Measurements from ENCODE around the gene UBE2O.

UBE2O gene

DNA sequence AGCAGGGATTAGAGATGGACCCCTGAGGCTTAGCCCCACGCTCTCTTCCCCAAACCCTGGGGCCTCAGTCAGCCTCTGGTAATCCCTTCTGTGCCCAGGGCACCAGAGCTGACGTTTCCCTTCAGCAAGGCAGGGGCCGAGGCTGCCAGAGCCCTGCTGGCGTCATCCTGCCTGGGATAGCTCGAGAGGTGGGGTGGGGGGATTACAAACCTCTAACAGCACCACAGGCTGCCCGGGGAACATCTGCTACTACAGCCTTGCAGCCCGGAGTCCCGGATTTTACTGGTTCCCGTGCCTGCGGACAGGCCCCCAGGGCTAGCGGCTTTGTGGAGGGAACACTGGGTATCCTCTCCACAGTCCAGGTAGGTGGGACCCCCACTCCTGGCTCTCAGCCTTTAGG lies 14.4 kb upstream of the UBE2O start, which contains the start of gene AANAT:
Gene AANAT (plus strand): TSS at position 238 of the 400 bp plus-strand sequence. CDS start 1,144 bp downstream, outside the sequence.
- Histone ChIP-seq H3K9ac (ENCODE audit: low read length) (no peak within 1 kb of the TSS), H2BK15ac (replicated peaks; ENCODE audit: low read depth) (no peak within 1 kb of the TSS)
- no CpG with 5 or more reads among the region's 11 CpGs for whole genome bisulfite sequencing (ENCODE audit: extremely low coverage, insufficient coverage, low lambda C conversion rate)

DNA sequence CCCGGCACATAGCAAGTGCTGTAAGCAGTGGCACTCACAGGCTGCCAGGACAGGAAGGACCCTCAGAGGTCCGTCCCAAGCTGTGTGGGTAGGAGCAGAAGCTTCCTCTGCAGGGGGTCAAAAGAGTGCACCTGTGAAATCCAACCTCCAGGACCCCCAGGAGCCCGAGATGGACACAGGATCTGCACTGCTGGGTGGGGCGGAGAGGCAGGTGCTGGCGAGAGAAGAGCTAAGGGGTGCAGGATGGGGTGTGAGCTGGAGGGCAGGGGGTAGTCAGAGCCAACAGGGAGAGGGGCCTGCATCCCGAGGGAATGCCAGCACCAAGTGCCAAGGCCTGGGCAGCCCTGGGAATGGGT lies 13.8 kb upstream of the UBE2O start:
- Histone ChIP-seq H3K4ac (ENCODE audit: low read depth, low read length) (no peak overlapping the region), H3K27ac (ENCODE audit: low read depth, low read length) (no peak overlapping the region), H3K9ac (ENCODE audit: low read length) (no peak overlapping the region), H3K18ac (ENCODE audit: low read length) (no peak overlapping the region), H3K36me3 (ENCODE audit: control insufficient read depth, insufficient read depth, low read length) (no peaks in the 10 kb centered on the region), H4K5ac (ENCODE audit: low read length) (no peak overlapping the region), H2BK15ac (replicated peaks; ENCODE audit: low read depth) (no peak overlapping the region), H3K79me1 (ENCODE audit: low read length) (no peaks in the 10 kb centered on the region), H2BK5ac (ENCODE audit: low read length) (no peak overlapping the region), H3K79me2 (ENCODE audit: control insufficient read depth, insufficient read depth, low read length) (no peaks in the 10 kb centered on the region), H3K4me2 (ENCODE audit: low read length) (no peak overlapping the region), H3K27me3 (ENCODE audit: insufficient read depth, low read length, poor library complexity) (no peaks in the 10 kb centered on the region), H3K4me3 (ENCODE audit: low read length) (no peak overlapping the region), H4K8ac (ENCODE audit: low read depth, low read length) (no peak overlapping the region), H2BK120ac (ENCODE audit: low read depth, low read length) (no peak overlapping the region), H3K56ac (ENCODE audit: low read length) (no peak overlapping the region), H3K23ac (ENCODE audit: low read length) (no peak overlapping the region), H2AK5ac (ENCODE audit: low read length) (no peak overlapping the region), H3K4me1 (ENCODE audit: control insufficient read depth, low read depth, low read length) (no peaks in the 10 kb centered on the region)
- DNase-seq = no peak
- WGBS (ENCODE audit: extremely low coverage, insufficient coverage, low lambda C conversion rate) = no CpG with 5 or more reads among the region's 6 CpGs

More for the DNA sequence above, 14.4 kb upstream of the UBE2O start, which contains the start of gene AANAT:
- Histone ChIP-seq H3K4me1 (ENCODE audit: control insufficient read depth, low read depth, low read length) (no peaks in the 10 kb centered on the region), H3K36me3 (ENCODE audit: control insufficient read depth, insufficient read depth, low read length) (no peaks in the 10 kb centered on the region), H2BK120ac (ENCODE audit: low read depth, low read length) (no peak within 1 kb of the TSS), H3K4me3 (ENCODE audit: low read length) (no peak within 1 kb of the TSS), H3K23ac (ENCODE audit: low read length) (peak within 1 kb of the TSS; percentile 6), H4K8ac (ENCODE audit: low read depth, low read length) (no peak within 1 kb of the TSS), H2AK5ac (ENCODE audit: low read length) (no peak within 1 kb of the TSS), H3K4me2 (ENCODE audit: low read length) (no peak within 1 kb of the TSS), H3K56ac (ENCODE audit: low read length) (no peak within 1 kb of the TSS), H2BK5ac (ENCODE audit: low read length) (no peak within 1 kb of the TSS), H4K5ac (ENCODE audit: low read length) (no peak within 1 kb of the TSS), H3K79me1 (ENCODE audit: low read length) (no peaks in the 10 kb centered on the region), H3K18ac (ENCODE audit: low read length) (no peak within 1 kb of the TSS), H3K4ac (ENCODE audit: low read depth, low read length) (no peak within 1 kb of the TSS), H3K79me2 (ENCODE audit: control insufficient read depth, insufficient read depth, low read length) (no peaks in the 10 kb centered on the region), H3K27ac (ENCODE audit: low read depth, low read length) (no peak within 1 kb of the TSS), H3K27me3 (ENCODE audit: insufficient read depth, low read length, poor library complexity) (no peaks in the 10 kb centered on the region)
- DNase-seq = peak; percentile 24

DNA sequence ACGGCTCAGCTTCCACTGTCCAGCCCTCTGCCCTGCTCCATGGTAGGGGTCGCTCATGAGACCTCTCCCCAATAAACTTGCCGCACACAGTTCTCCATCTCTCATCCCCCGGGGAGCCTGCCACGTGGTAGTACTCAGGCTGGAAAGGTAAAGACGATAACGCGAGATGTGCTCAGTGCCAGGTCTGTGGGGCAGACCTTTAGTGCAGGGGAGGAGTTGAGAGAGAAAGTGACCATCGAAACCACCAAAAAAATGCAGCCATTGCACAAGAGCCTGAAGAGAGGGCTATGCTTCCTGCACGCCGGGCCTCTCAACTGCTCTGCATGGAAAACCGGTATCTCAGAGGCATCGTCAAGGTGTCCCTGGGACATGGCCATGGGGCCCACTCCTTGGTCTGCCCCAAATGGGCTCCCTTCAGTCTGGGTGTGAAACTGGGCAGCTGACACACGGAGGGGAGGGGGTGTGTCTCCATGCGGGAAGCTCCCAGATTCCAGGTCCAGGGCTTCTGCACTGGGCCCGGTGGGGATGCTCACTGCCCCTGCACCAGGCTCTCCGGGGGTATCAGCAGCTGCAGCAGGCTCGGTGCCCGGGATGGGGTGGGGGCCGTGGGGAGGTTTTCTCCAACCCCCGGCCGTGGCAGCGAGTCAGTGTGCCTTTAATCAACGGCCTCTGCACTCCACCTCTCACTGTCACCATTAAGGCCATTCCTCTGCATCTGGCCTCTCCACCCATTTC lies 9.8 kb upstream of the UBE2O start:
- no peaks in the 10 kb centered on the region for H3K4me1 ChIP-seq (ENCODE audit: control insufficient read depth, low read depth, low read length)
- H3K79me2 ChIP-seq (ENCODE audit: control insufficient read depth, insufficient read depth, low read length) = no peaks in the 10 kb centered on the region
- no CpG with 5 or more reads among the region's 24 CpGs for WGBS (ENCODE audit: extremely low coverage, insufficient coverage, low lambda C conversion rate)
- H2BK15ac ChIP-seq (replicated peaks; ENCODE audit: low read depth) = no peak overlapping the region
- no peak overlapping the region for H2BK120ac ChIP-seq (ENCODE audit: low read depth, low read length)
- no peak overlapping the region for H3K9ac ChIP-seq (ENCODE audit: low read length)
- H3K27ac ChIP-seq (ENCODE audit: low read depth, low read length) = no peak overlapping the region
- H3K36me3 ChIP-seq (ENCODE audit: control insufficient read depth, insufficient read depth, low read length) = no peaks in the 10 kb centered on the region
- H2AK5ac ChIP-seq (ENCODE audit: low read length) = no peak overlapping the region
- no peak overlapping the region for H4K8ac ChIP-seq (ENCODE audit: low read depth, low read length)
- no peak overlapping the region for H4K5ac ChIP-seq (ENCODE audit: low read length)
- H3K4me2 ChIP-seq (ENCODE audit: low read length) = no peak overlapping the region
- no peak overlapping the region for H3K23ac ChIP-seq (ENCODE audit: low read length)
- no peak overlapping the region for H3K4me3 ChIP-seq (ENCODE audit: low read length)
- H3K18ac ChIP-seq (ENCODE audit: low read length) = no peak overlapping the region
- no peak overlapping the region for H3K56ac ChIP-seq (ENCODE audit: low read length)
- no peaks in the 10 kb centered on the region for H3K27me3 ChIP-seq (ENCODE audit: insufficient read depth, low read length, poor library complexity)
- DNase-seq = no peak
- no peaks in the 10 kb centered on the region for H3K79me1 ChIP-seq (ENCODE audit: low read length)
- no peak overlapping the region for H2BK5ac ChIP-seq (ENCODE audit: low read length)
- H3K4ac ChIP-seq (ENCODE audit: low read depth, low read length) = no peak overlapping the region

DNA sequence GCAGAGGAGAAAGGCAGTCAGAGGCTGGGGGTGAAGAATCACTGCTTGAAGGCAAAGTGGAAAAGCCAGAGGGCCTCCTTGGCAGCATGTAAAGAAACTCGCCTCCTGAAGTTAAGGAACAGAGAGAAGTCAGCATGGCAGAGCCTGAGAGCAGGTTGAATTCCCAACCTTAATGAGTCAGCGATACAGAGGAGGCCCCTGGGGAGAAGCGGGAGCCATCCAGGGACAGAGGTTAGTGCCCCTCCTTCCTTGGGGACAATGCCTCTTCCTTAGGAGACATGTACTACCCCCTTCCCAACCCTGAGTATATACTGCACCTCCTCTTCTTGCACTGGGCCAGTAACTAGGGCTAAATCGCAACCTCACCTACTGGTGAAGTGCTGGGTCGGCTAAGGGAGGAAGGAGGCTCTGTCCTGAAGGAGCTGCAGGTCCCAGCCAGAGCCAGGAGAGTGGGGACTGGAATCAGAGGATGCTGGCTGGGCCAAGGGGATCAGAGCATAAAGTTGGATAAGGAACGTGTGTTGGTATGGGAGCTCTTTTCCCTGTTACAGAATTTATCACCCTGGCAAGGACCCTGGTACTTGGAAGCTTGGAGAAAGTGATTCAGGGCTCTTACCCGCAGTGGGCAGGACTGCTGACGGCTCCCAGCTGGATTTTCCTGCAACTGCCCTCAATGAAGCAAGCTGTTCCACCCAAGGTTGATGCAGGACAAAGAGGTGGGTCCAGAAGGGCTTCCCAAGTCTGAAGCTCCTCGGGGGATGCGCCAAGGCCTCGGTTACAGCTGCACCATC lies 9.0 kb upstream of the UBE2O start:
- H3K27me3 ChIP-seq (ENCODE audit: insufficient read depth, low read length, poor library complexity) = no peaks in the 10 kb centered on the region
- H2AK5ac ChIP-seq (ENCODE audit: low read length) = no peak overlapping the region
- H3K36me3 ChIP-seq (ENCODE audit: control insufficient read depth, insufficient read depth, low read length) = no peaks in the 10 kb centered on the region
- no peak overlapping the region for H3K23ac ChIP-seq (ENCODE audit: low read length)
- H2BK5ac ChIP-seq (ENCODE audit: low read length) = no peak overlapping the region
- DNase-seq = no peak
- H2BK120ac ChIP-seq (ENCODE audit: low read depth, low read length) = no peak overlapping the region
- no peaks in the 10 kb centered on the region for H3K79me2 ChIP-seq (ENCODE audit: control insufficient read depth, insufficient read depth, low read length)
- H3K9ac ChIP-seq (ENCODE audit: low read length) = no peak overlapping the region
- H3K4me3 ChIP-seq (ENCODE audit: low read length) = no peak overlapping the region
- no peak overlapping the region for H3K27ac ChIP-seq (ENCODE audit: low read depth, low read length)
- H3K18ac ChIP-seq (ENCODE audit: low read length) = no peak overlapping the region
- no peak overlapping the region for H2BK15ac ChIP-seq (replicated peaks; ENCODE audit: low read depth)
- no peak overlapping the region for H4K8ac ChIP-seq (ENCODE audit: low read depth, low read length)
- no peaks in the 10 kb centered on the region for H3K4me1 ChIP-seq (ENCODE audit: control insufficient read depth, low read depth, low read length)
- H3K79me1 ChIP-seq (ENCODE audit: low read length) = no peaks in the 10 kb centered on the region
- H3K56ac ChIP-seq (ENCODE audit: low read length) = no peak overlapping the region
- no peak overlapping the region for H3K4me2 ChIP-seq (ENCODE audit: low read length)
- H4K5ac ChIP-seq (ENCODE audit: low read length) = no peak overlapping the region
- no peak overlapping the region for H3K4ac ChIP-seq (ENCODE audit: low read depth, low read length)
- no CpG with 5 or more reads among the region's 11 CpGs for WGBS (ENCODE audit: extremely low coverage, insufficient coverage, low lambda C conversion rate)

DNA sequence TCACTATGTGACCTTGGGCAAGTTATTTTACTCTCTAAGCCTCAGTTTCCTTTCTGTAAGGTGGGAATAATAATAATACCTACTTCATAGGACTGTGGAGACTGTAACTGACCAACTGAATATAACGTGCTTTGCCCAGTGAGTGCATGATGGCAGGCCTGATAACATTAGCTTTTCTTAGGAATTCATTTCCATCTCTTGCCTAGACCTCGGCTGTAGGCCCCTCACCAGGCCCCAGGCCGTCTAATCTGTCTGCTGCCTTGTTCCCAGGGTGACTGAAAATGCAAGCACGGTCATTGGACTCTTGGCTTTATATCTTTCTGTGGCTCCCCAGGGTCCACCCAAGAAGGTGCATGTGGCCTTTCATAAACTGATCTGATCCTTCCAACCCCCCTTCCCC lies 6.7 kb upstream of the UBE2O start:
- H3K4me3 ChIP-seq (ENCODE audit: low read length) = no peak overlapping the region
- no peak overlapping the region for H3K4ac ChIP-seq (ENCODE audit: low read depth, low read length)
- H3K27ac ChIP-seq (ENCODE audit: low read depth, low read length) = no peak overlapping the region
- H2BK15ac ChIP-seq (replicated peaks; ENCODE audit: low read depth) = no peak overlapping the region
- no peaks in the 10 kb centered on the region for H3K79me2 ChIP-seq (ENCODE audit: control insufficient read depth, insufficient read depth, low read length)
- H3K9ac ChIP-seq (ENCODE audit: low read length) = no peak overlapping the region
- H3K36me3 ChIP-seq (ENCODE audit: control insufficient read depth, insufficient read depth, low read length) = no peaks in the 10 kb centered on the region
- no peak overlapping the region for H4K5ac ChIP-seq (ENCODE audit: low read length)
- no peak for DNase-seq
- H3K4me1 ChIP-seq (ENCODE audit: control insufficient read depth, low read depth, low read length) = no peaks in the 10 kb centered on the region
- no peaks in the 10 kb centered on the region for H3K79me1 ChIP-seq (ENCODE audit: low read length)
- no CpG with 5 or more reads among the region's 4 CpGs for WGBS (ENCODE audit: extremely low coverage, insufficient coverage, low lambda C conversion rate)
- H3K56ac ChIP-seq (ENCODE audit: low read length) = no peak overlapping the region
- no peak overlapping the region for H2BK5ac ChIP-seq (ENCODE audit: low read length)
- H3K23ac ChIP-seq (ENCODE audit: low read length) = no peak overlapping the region
- no peak overlapping the region for H2BK120ac ChIP-seq (ENCODE audit: low read depth, low read length)
- no peaks in the 10 kb centered on the region for H3K27me3 ChIP-seq (ENCODE audit: insufficient read depth, low read length, poor library complexity)
- no peak overlapping the region for H4K8ac ChIP-seq (ENCODE audit: low read depth, low read length)
- no peak overlapping the region for H3K4me2 ChIP-seq (ENCODE audit: low read length)
- no peak overlapping the region for H2AK5ac ChIP-seq (ENCODE audit: low read length)
- H3K18ac ChIP-seq (ENCODE audit: low read length) = no peak overlapping the region
